A172 (cell line): ENCODE measurements around the gene PRKG1. TPM values are rescaled to one million over a fixed set of nuclear protein-coding genes. Genes with fewer than 3 reads are reported as not detected.

Source experiments
- DNase-seq: peaks from one replicate; pipeline ENCODE4 v3.0.0-alpha.2; 2015; ENCODE audit warnings: low spot score
- total RNA-seq: library from RNA; depleted of rRNA; stranded (reverse); fragments of >200 nt; shearing (Covaris generic); gene quantifications from 2 replicates; pipeline ENCODE4 v1.2.3, GENCODE V29; 2014

Gene PRKG1
- total RNA-seq, 1 experiment from 2014 or later, result 0.22 TPM

- no peak for DNase-seq
Measured at GRCh38 chr10:51878695-51879094, 804.4 kb downstream of the PRKG1 start.

GRCh38 chr10:51879238-51879637, 805.0 kb downstream of the PRKG1 start:
- peak; percentile 11 for DNase-seq

DNA sequence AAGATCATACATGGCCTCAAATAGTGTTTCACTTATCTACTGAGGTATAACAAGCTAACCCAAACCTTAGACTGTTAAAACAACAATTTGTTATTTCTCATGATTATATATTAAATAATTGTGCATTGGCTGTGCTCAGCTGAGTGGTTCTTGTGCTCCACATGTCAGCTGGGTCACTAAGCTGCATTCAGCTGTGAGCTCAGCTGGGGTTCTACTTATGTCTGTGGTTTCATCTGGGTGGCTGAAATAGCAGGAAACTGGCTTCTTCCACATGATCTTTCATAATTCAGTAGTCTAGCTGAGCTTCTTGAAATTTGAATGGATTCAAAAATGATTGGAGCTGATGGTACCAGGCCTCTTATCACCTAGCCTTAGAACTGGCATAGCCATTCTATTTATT, 806.9 kb downstream of the PRKG1 start:
- no peak for DNase-seq

DNA sequence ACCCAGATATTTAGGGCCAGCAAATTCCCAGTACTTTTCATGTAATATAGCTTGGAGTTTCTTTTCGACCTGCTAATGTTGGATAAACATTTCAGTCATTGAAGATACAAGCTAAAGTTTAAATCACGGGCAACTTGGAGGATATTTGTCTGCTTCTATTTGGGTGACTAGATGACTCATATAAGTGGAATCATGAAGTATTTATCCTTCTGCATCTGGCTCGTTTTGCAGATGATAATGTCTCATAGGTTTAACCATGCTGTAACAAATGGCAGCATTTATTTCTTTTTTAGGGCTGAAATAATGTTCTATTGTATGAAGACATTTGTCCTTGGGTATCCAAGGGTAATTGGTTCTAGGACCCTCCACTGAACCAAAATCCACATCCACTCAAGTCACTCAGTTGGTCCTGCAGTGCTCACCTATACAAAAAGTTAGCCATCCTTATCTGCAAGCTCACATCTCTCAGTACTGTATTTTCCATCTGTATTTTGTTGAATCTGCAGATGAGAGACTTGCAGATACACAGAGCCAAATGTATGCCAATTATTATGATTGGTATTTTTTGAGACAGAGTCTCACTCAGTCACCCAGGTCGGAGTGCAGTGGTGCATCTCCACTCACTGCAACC, 812.3 kb downstream of the PRKG1 start:
- DNase-seq, result no peak

DNA sequence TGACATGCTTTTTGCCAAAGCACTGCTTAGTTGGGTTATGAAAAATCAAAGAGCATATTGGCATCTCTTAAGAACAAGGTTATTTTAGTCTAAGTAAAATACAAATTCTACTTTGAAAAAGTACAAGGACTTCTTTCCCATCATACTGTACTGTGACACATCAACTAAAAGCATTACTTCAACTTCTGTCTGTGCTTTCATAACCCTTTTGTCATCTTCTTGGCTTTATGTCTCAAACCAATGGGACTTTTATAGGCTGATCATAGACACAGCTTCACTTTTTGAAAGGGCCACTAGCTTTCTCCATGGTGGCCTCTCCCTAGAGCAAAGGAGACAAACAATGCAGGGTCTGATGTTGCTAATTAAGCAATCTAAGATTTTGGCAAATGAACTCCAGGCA, 814.0 kb downstream of the PRKG1 start:
- no peak for DNase-seq

GRCh38 chr10:51892313-51892712, 818.0 kb downstream of the PRKG1 start:
- DNase-seq, result no peak

DNA sequence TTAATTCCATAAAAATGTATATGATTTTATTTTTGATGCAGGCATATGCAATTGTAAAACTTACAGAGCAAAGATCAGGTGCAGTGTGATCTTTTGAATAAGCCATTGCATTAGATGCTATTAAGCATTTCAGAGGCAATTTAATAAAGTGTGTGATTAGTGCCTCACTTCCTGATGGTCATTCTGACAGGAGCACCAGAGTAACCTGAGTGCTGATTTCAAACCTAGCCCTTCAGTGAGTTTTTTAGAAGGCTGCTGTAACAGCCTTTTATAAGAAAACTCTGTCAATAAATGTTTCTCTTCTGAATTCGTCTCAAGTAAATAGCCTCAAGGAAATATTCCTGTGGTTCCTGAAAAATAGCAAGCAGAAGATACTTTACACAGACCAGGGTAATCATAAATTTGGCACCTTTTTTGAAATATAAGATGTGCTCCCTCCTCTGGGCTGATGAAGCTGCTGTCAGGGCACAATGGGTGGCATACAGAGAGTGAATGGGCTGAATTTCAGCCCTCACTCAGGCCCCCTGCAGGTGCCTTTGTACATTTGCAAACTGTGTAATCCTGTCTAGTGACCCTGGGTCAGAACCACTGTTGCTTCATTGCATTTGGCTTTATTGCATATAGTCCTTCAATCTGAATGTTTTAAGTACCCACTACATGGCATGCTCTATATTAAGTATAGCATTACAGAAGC, 818.8 kb downstream of the PRKG1 start:
- peak; percentile 2 for DNase-seq

- no peak for DNase-seq
Measured at GRCh38 chr10:51894771-51895578, 820.7 kb downstream of the PRKG1 start.

DNA sequence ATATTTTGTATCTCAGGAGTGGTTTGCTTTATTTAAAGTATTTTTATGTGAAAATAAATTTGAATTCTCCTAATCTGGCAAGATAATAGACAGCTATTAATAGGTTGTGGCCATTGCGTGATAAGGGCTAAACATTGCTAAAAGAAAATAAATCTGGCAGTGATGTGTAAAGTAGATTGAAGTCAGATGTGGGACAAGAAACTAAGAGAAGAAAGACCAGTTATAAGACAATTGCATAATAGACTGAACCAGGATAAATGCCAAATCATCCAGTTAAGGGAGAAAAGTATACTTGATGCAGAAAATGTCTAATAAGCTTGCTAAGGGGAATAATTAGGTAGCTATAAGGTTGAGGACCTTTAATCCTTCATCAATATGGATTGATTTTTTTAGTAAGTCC, 822.6 kb downstream of the PRKG1 start:
- DNase-seq, result no peak

- no peak for DNase-seq
Measured at GRCh38 chr10:51897560-51897959, 823.3 kb downstream of the PRKG1 start.

DNA sequence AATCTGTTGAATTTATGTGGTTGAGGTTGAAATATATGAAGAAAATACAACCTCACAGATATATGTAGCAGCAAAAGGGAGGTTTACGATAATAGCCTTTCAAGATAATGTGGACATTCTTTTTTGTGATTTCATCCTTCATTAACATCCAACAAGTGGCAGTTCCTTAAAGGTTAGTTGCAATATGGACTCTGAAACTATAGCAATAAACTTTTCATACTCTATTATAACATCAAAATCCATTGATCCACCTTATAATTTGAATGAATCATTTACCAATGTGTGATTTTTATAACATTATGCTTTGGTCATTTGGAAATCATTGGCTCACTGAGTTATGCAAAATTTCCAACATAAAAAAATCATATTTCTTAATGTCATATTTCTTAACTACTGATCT, 825.9 kb downstream of the PRKG1 start:
- DNase-seq, result no peak

DNA sequence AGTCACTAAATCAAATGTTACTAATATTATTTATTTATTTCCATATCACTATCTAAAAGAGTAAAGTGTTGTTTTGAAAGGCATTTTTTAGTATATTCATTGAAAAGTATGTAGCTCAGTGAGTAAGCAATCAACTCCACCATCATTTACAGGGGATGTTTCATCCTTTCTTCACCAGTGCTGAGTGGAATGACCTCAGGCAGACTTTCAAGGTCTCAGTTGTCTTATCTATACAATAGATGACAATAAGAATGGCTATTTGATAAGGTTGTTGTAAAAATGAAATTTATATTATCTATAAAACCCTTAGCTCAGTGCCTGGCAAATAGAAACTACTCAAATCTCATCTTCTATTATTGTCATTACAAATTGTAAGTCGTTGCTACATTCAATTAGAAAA, 829.4 kb downstream of the PRKG1 start:
- no peak for DNase-seq

GRCh38 chr10:51905032-51905431, 830.7 kb downstream of the PRKG1 start:
- no peak for DNase-seq

DNA sequence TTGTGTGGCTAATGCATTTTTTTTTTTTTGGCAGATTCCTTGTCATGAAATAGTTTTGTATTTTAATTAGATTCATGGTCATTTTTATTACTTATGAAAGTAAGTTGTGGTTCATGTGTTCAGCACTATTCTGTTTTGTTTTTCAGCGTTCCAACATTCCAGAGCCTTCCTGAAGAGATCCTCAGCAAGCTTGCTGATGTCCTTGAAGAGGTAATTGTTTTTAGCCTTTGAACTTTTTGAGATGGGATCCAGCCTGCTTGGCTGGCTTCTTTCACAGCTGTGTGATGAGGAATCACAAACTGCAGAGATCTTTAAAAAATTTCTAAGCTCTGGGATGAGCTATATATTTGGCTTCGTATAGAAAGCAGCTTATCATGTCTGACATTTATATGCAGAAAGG, 833.1 kb downstream of the PRKG1 start:
- no peak for DNase-seq

GRCh38 chr10:51910189-51910588, 835.9 kb downstream of the PRKG1 start:
- no peak for DNase-seq

DNA sequence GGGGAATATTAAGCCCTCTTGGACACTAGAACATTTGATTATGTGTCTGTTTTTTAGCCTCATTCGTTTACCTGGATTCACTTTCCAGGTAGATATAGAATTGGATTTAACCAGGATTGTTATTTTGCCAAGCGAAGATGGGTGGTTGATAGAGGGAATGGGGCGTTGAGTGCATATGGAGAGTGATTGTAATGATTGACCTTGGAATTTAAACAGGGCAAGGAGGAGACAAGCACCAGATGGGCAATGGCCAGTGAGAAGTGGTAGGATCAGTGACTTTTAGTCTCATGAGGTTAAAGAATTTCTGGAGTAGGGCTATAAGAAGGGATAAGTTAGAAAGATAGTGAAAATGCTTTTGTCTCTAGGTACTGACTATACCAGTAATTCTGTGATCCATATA, 836.3 kb downstream of the PRKG1 start:
- DNase-seq, result no peak

GRCh38 chr10:51911723-51912122, 837.4 kb downstream of the PRKG1 start:
- DNase-seq, result no peak

- DNase-seq, result no peak
Measured at GRCh38 chr10:51915031-51915542, 840.8 kb downstream of the PRKG1 start.

GRCh38 chr10:51918440-51918839, 844.2 kb downstream of the PRKG1 start:
- no peak for DNase-seq

- DNase-seq, result no peak
Measured at GRCh38 chr10:51918884-51919325, 844.6 kb downstream of the PRKG1 start.

GRCh38 chr10:51920672-51921071, 846.4 kb downstream of the PRKG1 start:
- no peak for DNase-seq

- DNase-seq, result no peak
Measured at GRCh38 chr10:51924359-51924758, 850.1 kb downstream of the PRKG1 start.

GRCh38 chr10:51926337-51926736, 852.0 kb downstream of the PRKG1 start:
- no peak for DNase-seq
